Fibroblast of peridontal ligament (primary cell): ENCODE results near the gene GNB1.
A peak's percentile ranks its signal among the peaks of the same experiment; 100 is the strongest.
"Not testable (repeated sequence)": the region's sequence is repeated elsewhere in the genome, so short reads cannot be mapped to it uniquely, and the experiment has no call there.

Experiments used
- DNase-seq: peaks from one replicate; pipeline ENCODE4 v3.0.0-alpha.2; 2010; ENCODE audit errors: extremely low read depth

Gene GNB1

DNA sequence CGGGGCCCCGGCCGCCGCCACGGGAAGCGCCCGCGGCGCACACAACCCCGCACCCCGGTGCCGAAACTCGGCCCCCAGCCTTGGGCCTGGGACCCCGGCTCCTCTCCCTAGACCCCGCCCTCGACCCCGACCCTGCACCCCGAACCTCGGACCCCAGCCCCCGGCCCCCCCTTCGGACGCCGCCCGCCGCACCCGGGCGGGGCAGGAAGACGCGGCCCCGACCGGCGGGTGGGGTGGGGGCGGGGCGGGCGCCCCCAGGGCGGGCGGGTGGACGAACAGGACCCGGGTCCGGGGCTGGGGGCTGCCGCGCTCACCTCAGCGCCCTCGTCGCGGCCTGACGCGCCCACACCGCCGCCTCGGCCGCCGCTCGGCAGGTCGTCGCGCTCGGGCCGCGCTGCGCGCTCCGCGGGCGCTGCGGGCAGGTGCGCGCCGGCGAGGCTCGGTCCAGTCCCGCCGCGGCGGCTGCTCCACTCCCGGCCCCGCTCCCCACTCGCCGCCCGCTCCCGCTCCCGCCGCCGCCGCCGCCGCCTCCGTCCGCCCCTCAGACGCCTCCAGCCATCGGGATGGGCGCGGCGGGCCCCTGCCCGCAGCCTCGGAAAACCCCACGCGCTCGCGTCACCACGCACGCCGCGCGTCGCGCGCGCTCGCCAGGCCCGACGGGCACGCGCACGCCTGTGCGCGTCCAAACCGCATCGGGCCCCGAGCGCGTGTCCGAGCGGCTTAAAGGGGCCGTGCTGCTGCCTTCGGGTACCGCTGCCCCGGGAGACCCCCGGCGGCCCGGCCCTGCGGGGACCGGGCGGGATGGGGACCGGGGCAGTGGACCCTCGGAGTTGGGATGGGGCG lies at the start of gene GNB1:
Gene GNB1, minus strand, starts transcription at position 582 of the 843 bp plus-strand sequence. CDS start 65,634 bp downstream, outside the sequence.
- DNase-seq = peak; percentile 79

GRCh38 chr1:1940123-1940425 lies 49.2 kb upstream of the GNB1 start:
- DNase-seq = no peak

GRCh38 chr1:1939296-1940122 lies 48.6 kb upstream of the GNB1 start:
- DNase-seq = no peak

GRCh38 chr1:1938613-1939295 lies 47.9 kb upstream of the GNB1 start:
- DNase-seq = no peak

- DNase-seq = no peak
Measured at GRCh38 chr1:1938276-1938573, 47.3 kb upstream of the GNB1 start.

- no peak for DNase-seq
Measured at GRCh38 chr1:1937549-1938275, 46.8 kb upstream of the GNB1 start.

DNA sequence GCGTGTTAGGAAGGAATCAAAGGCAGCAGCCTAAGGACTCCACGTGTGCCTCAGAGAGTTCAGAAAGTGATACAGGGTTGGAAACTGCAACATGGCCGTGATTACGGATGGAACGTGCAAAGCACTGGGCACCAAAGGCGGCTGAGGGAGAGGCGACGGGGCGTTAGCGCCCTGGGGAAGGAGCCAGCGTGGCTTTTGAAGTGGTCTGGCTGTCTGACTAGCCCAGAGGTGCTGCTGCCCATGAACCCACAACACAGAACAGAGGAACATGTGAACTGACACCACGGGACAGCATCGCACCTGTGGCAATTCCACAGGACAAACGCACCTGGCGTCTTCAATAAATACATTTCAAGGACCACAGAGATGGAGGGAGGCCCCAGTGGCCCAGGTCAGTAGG lies 46.2 kb upstream of the GNB1 start:
- DNase-seq = no peak

GRCh38 chr1:1934848-1935247 lies 44.0 kb upstream of the GNB1 start:
- DNase-seq = not testable (repeated sequence)

DNA sequence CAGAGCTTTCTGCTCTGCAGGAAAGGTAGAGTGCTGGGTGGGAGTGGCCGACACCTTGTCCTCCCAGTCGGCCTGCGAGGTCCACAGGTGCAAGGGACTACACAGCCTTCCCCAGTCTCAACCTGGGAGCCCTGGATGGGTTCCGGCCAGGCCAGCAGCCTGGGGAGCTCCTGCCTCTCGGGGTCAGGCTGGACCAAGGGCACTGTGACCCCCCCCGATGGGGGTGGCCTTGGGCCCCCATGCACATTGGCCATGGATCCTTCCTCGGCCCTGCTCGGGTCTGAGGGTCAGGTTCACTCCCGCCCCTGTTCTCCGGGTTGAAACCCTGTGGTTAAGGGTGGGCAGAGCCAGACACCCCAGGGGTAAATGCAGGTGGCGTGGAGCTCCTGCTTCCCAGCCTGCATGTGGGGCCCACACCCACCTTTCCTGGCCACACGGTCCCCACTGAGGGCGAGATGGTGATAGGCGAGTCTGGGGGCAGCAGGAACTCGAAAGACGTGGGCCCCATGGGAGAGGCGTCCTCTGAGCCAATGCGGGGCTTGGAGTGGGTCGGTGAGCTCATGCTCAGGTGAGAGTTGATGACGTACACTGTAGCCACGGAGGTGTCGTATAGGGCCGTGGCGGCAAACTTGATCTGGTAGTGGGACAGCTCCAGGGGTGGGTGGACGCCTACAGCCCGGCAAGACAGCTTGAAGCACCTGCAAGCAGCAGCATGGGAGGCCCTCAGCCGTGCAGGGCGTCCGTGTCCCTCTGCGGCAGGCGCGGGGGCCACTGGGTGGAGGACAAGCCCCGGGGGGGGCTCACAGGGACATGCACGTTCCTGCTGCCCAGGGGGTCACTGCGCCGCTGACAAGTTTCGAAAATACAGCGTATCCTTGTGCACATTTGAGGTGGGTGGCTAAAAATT lies 39.0 kb upstream of the GNB1 start:
- DNase-seq = no peak

DNA sequence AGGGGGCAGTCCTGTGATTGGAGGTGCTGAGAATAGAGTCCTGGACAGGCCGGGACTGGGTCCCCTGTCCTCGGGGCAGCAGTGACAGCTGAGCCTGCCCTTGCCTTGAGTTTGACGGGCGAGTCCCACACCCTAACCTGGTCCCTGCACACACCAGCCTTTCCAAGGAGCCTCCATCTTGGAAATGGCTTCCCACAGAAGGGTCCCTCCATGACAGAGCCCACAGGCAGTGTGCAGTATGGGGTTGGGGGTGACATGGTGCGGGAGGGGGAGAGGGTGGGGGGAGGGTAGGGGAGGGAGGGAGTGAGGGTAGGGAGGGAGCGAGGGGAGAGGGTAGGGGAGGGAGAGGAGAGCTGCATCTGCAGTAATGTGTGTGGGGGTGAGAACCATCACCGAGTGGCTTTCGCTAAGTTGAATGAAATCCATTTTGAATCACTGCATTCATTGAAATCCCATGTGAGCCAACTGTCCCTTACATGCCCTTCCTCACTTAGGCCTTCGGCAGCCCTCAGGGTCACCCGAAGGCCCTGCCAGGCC lies 38.3 kb upstream of the GNB1 start:
- DNase-seq = no peak

GRCh38 chr1:1928231-1929101 lies 37.6 kb upstream of the GNB1 start:
- no peak for DNase-seq

GRCh38 chr1:1927751-1928150 lies 36.9 kb upstream of the GNB1 start:
- DNase-seq = no peak

DNA sequence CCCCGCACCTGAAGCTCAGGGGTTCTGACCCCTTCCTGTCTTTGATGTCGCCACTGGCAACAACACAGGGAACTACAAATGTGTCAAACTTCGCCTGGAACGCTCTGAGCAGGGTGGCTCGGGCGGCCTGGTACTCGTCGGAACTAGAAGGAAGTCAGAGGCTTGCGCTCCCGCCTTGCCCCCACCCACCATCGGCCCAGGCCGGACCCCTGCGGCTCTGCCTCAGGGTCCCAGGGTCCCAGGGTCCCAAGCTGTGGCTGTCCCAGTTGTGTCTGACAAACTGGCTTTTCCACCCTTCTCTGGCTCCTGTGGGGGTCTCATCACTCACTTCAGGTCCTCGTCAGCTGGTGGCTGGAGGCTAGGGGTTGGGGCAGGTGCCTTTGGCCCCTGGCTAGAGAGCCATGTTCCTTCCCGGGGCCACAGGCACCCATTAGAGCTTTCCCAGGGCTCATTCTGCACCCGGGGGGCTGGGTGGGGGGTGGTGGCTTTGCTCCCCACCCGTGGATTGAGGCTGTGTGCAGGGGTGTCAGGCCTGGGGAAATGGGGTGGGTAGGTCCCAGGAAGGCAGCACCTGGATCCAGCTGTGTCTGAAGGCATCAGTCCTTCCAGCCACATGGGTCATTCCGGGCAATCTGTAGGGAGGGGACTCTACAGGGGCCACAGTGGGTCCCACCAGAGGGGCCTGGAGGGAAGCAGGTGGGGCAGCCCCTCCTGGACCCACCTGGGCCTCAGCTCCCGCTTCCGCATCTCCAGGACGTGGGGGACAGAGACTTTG lies 36.2 kb upstream of the GNB1 start:
- no peak for DNase-seq

DNA sequence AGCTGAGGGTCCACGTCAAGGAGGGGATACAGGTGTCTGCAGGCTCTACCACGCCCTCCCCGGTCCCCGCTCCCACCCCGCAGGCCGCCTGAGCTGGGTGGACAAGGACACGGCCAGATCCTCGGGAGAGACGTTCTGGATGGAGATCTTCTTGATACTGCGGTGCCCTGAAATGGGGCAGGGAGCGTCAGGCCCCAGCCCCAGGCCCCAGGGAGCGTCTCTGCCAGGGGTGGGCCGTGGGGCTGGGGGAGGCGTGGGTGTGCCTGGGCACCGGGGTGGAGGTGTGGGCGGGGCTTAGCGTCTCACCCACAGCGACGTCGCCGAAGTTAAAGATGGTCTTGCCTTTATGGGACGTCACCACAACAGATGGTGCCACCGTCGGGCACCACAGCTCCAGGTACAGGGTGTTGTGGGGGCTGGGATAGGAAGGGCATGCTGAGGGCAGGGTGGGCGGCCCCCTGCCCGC lies 35.5 kb upstream of the GNB1 start:
- DNase-seq = no peak

GRCh38 chr1:1925437-1926345 lies 34.8 kb upstream of the GNB1 start:
- DNase-seq = no peak

DNA sequence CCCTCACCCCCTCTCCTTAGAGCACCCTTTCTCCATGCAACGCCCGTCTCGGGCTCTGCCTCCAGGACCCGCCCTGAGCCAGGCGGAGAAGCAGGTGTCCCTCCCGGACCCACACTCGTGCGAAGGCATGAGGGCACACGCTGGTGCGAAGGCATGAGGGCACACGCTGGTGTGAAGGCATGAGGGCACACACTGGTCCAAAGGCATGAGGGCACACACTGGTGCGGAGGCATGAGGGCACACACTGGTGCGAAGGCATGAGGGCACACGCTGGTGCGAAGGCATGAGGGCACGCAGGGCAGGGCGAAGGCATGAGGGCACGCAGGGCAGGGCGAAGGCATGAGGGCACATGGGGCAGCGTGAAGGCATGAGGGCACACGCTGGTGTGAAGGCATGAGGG lies 34.0 kb upstream of the GNB1 start:
- DNase-seq = no peak

DNA sequence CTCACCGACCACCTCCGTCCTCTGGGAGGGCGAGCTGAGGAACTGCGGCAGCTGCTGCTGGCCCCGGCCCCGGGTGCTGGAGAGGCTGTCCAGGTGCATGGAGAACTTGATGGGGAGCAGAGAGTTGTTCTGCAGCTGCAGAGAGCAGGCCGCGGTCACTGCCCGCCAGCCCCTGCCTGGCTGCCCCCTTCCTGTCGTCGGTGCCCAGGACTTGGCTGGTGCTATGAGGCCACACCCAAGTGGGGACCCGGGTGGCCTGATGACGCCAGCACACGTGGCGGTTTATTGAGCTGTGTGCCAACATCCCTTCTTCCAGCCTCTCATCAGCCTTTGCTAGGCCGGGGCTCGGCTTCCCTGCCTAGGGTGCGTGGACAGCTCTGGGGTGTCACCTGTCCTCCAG lies 33.5 kb upstream of the GNB1 start:
- DNase-seq = no peak
